ENCODE results near the gene SBNO2.

The SBNO2 gene

DNA sequence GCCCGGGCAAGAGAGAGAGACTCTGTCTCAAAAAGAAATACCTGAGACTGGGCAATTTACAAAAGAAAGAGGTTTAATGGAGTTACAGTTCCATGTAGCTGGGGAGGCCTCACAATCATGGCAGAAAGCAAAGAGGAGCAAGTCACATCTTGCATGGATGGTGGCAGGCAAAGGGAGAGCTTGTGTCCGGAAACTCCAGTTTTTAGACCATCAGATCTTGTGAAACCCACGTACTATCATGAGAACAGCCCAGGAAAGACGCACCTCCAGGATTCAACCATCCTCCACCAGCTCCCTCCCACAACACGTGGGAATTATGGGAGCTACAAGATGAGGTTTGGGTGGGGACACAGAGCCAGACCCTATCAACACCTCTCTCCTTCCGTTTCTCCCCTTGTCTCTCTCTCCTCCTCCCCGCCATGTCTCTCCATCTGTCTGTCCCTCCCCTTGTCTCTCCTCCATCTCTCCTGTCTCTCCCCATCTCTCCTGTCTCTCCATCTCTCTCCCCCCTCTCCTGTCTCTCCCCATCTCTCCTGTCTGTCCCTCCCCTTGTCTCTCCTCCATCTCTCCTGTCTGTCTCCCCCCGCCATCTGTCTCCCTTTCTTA is 88.9 kb downstream of the SBNO2 start:
- no peak for DNase-seq

DNA sequence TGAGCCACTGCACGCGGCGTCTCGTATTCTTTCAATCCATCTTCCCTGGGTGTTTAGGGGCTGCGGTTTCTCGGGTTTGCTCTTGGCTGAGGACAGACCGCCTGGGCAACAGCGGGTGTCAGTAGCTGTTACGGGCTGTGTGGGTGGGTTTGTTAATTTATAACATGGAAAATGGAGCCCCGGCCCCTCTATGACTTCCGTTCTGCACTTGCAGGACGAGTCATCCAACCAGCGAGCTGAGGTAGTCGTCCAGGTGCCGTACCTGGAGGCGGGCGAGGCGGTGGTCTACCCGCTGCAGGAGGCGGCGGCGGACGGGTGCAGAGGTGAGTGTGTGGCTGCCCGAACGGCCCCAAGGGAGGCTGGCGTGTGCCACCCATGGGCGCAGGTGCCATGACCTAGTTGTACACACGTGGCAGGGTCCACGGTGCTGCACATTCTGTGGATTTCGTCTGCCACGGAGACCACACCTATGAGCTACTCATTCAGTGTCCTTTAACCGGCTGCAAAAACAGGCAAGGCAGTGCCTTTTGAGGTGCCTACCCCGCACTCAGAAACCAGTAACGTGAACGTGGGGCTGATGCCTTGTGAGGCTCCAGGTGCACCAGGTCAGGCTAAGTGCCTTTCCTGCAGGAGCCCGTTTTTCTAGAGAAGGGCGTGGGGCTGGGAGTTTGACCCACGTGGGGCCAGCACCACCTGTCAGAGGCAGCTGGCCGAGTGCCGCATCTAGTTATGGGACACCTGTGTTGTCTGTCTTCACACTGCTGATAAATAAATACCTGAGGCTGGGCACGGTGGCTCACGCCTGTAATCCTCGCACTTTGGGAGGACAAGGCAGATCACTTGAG is 89.8 kb downstream of the SBNO2 start:
- DNase-seq = no peak

DNA sequence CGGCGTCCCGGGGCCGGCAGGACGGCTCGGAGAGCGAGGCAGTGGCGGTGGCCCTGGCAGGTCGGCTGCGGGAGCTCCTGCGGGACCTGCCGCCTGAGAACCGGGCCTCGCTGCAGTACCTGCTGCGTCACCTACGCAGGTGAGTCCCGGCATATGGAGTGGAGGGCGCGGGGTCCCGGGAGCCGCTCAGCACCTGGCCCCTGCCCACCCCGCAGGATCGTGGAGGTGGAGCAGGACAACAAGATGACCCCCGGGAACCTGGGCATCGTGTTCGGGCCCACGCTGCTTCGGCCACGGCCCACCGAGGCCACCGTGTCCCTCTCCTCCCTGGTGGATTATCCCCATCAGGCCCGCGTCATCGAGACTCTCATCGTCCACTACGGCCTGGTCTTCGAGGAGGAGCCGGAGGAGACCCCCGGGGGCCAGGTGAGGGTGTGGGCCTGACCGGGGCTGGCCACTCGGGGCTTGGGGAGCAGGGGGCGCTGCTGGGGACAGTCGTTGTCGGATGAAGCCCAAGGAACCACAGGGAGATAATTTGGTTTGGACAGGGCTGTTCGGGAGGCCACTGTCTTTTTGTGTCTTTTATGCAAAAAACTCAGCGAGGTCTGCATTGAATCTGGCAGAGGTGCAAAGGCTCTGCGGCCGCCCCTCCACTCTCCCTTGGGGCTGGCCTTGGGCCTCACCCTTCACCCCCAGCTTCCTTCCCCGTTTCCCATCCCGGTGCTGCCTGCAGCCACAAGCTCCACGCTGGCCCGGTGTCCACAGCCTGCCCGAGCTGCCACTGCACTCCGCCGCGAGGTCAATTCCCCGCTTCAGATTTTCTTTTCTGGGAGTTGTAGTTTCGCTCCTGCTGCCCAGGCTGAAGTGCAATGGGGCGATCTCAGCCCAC is 90.9 kb downstream of the SBNO2 start:
- DNase-seq = no peak

GRCh38 chr19:1082165-1082927 is 91.7 kb downstream of the SBNO2 start:
- DNase-seq = peak; percentile 54

DNA sequence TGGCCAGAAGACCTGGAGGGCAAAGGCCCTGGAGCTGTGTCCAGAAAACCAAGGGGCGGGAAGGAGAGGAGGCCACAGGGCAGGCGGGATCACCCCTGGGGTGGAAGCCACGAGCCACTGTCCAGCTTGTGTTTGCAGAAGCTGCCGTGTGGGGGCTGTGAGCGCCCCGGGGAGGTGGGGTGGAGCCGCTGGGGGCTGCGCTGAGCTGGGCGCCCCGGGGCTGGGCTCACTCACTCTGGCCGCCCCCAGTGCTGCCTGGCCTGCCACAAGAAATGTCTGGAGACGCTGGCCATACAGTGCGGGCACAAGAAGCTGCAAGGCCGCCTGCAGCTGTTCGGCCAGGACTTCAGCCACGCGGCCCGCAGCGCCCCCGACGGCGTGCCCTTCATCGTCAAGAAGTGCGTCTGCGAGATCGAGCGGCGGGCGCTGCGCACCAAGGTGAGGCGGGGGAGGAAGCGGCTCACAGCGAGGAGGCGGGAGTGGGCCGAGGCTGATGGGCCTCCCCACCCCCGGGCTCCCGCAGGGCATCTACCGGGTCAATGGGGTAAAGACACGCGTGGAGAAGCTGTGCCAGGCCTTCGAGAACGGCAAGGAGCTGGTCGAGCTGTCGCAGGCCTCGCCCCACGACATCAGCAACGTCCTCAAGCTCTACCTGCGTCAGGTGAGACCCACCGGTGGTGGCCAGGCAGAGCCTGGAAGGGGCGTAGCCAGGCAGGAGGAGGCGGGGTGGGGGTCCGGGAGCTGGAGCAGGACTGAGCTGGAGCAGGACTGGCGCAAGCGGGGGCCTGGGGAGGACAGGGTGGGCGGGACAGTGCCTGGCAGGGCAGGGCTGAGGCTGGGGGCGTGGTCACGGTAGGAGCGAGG is 92.5 kb downstream of the SBNO2 start:
- DNase-seq = peak; percentile 18

GRCh38 chr19:1080360-1081161 is 93.5 kb downstream of the SBNO2 start:
- DNase-seq = no peak

- no peak for DNase-seq
Measured at GRCh38 chr19:1079566-1080111, 94.4 kb downstream of the SBNO2 start.

DNA sequence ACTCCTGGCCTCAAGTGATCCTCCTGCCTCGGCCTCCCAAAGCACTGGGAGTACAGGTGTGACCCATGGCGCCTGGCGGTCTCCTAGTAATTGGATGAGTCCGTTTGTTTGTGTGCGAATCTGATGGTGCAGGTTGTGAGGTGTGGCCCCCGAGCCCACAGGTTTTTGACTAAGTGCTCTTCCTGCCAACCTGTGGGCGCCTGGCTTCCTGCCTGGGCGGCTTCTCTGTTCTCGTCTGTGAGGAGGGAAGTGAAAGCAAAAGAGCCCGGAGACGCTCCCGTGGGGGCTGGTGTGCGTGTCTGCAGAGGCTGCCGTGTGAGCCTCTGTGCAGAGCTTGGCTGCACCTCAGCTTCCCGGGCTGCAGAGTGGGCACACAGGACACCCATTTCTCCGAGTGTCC is 97.1 kb downstream of the SBNO2 start:
- DNase-seq = no peak

- DNase-seq = no peak
Measured at GRCh38 chr19:1076046-1076386, 98.1 kb downstream of the SBNO2 start.

DNA sequence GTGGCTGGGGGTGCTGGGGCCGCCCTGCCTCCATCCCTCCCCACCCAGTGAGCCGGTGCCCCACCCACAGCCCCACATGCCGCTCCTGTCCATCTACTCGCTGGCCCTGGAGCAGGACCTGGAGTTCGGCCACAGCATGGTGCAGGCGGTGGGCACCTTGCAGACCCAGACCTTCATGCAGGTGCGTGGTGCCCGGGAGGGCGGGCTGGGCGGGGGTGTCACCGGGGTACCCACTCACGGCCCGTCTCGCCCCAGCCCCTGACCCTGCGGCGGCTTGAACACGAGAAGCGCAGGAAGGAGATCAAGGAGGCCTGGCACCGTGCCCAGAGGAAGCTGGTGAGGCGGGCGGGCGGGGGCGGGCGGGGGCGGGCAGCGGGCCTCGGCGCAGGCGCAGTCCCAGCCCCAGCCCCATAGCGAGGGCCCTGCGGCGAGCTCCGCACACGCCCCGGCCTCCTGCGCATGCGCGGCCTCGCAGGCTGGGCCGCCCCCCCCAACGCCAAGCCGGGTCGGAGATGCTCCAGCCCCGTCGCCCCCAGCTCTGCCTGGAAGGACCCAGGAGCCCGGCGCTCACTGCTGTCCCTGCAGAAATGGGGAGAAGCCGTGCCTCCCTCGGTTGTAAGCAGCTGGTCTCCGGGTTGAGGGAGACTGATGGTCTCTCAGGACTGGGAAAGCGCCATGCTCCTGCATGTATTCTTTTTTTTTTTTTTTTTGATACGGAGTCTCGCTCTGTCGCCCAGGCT is 99.4 kb downstream of the SBNO2 start:
- DNase-seq = peak; percentile 84

DNA sequence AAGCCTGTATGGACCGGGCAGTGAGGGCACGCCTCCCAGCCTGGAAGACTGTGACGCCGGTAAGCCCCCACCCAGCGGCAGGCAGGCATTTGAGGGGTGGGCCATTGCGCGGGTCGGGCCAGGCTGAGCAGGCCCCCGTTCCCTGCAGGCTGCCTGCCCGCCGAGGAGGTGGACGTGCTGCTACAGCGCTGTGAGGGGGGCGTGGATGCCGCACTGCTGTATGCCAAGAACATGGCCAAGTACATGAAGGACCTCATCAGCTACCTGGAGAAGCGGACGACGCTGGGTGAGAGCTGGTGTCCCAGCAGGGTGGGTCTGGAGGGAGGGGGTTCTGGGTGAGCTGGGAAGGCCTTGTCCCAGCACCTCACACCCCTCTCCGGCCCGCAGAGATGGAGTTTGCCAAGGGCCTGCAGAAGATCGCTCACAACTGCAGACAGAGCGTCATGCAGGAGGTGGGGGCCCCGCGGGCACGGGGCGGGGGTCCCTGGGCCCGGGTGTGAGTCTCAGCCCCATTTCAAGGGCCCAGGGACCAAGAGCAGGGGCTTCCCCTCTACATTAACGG is 100.0 kb downstream of the SBNO2 start:
- DNase-seq = no peak

DNA sequence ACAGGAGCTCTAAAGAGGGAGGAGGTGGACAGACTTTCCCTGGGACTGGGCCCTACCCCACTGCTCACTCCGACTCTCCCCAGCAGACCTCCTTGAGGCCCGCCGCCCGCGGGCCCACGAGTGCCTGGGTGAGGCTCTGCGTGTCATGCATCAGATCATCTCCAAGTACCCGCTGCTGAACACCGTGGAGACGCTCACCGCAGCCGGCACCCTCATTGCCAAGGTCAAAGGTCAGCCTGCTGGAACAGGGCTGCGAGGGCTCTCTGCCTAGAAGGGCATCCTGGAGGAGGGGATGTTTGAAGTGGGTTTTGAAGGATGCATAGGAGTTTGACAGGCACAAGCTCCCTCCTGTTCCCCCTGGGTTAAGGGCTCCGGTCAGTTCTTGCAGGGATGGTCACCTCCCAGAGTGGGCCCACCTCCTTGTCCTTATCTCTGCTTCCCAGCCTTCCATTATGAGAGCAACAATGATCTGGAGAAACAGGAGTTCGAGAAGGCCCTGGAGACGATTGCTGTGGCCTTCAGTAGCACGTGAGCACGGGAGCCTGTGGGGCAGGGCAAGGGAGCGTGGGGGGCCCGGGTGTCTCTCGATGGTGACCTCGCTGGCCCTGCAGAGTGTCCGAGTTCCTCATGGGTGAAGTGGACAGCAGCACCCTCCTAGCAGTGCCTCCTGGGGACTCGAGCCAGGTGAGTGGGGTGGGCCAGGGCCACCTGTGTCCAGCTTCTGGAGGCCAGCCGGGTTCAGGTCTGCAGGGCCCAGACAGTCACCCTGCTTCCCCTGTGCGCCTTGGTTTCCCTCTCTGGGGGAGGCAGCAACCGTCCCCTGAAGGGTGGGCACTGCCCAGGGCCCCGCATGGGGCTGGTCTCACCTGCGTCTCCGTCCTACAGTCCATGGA is 100.8 kb downstream of the SBNO2 start:
- DNase-seq = no peak

- DNase-seq = no peak
Measured at GRCh38 chr19:1072371-1073015, 101.6 kb downstream of the SBNO2 start.

GRCh38 chr19:1070931-1071791 is 102.9 kb downstream of the SBNO2 start:
- DNase-seq = no peak

DNA sequence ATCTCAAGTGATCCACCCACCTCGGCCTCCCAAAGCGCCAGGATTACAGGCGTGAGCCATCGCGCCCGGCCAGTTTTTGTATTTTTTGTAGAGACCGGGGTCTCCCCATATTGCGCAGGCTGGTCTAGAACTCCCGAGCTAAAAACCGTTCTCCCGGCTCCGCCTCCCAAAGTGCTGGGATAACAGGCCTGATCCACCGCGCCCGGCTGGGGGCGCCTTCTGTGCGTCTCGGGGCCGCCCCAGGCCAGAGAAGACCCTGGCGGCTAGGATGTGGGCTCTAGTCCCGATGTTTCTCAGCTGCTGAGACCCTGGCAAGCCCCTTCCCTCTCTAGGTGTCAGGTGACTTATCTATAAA is 103.5 kb downstream of the SBNO2 start:
- DNase-seq = no peak

DNA sequence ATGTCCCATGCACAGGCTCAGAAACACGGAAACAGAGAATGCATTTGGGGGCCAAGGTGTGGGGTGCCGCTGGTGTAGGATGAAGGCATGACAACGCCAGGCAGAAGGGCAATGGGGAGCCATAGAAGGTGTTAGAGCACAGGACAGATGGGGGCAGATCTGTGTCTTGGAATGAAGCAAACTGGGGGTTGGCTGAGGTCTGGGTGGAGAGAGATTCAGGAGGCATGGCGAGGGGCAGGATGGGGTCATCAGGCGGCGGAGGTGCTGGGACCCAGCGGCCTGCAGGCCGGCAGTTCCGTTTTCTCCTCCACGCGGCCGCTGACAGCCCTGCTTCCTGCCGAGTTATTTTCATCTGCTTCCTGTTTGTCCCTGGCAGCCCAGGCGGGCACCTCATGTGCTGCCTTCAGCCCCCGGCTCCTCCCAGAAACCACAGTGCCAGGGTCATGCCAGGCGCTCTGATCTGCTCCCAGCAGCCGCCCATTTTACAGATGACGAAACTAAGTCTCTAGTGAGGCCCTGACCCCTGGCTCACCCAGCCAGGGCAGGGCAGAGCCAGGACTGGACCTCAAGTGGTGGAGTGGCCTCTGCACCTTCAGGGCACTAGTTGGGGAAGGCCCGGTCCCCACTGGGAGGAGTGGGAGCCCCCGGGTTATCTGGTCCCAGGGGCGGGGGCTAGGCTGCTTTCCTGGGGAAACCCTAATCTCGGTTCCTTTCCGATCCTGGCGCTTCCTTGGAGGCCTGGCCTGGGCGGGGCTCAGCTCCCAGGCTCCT is 104.9 kb downstream of the SBNO2 start:
- no peak for DNase-seq
